Lower leg skin (tissue), 3 donors: ENCODE data around the gene CFAP73.

ENCODE experiments used
- CTCF ChIP-seq, 3 donors: fragments of 450-650 bp; IDR thresholded peaks; one replicate each; pipeline ENCODE4 v1.5.1; 2016; ENCODE audit warnings: antibody characterized with exemption in 3 of 3, mild to moderate bottlenecking in 3 of 3, moderate library complexity in 2 of 3
- POLR2A ChIP-seq, 2 donors: fragments of 450-650 bp; IDR thresholded peaks; one replicate each; pipeline ENCODE4 v1.6.1; 2016 to 2017; ENCODE audit warnings: antibody characterized with exemption in 2 of 2, mild to moderate bottlenecking in 1 of 2, moderate library complexity in 1 of 2

DNA sequence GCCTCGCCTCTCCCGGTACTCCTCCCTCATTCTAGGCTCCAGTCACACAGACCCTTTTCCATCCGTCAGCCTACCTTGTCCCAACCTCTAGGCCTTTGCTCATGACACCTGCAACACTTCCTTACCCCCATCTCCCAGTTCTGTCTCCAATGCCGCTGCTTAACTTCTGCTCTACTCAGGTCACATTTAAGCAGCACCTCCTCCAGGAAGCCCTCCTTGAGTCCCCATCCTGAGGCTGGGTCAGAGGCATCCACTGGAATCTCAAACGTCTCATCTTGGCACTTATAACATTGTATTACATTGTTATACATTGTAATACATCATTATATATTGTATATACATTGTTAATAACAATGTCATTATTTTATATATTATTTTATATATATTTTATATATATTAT, 46.7 kb upstream of the CFAP73 start:
- TF ChIP-seq POLR2A (IDR thresholded peaks at IDR 0.05) = no peak
- TF ChIP-seq CTCF (IDR thresholded peaks at IDR 0.05) = no peak
